Neural cell (in vitro differentiated cells): Measurements from ENCODE around the gene ZNF529.

Experiments
- EP300 ChIP-seq: fragments of 450-650 bp; conservative IDR thresholded peaks from 2 replicates; pipeline ENCODE4 v1.6.1; 2014; ENCODE audit warnings: antibody characterized with exemption, mild to moderate bottlenecking, moderate library complexity; ENCODE audit not compliant: poor library complexity, severe bottlenecking
- EZH2 ChIP-seq: fragments of 200-600, 300-800 bp; shearing (Covaris generic), sonication (generic); IDR thresholded peaks from 2 replicates; pipeline ENCODE4 v1.6.1; 2014; ENCODE audit warnings: antibody characterized with exemption, low read length, borderline replicate concordance, mild to moderate bottlenecking; ENCODE audit not compliant: insufficient read depth, poor library complexity, severe bottlenecking
- MXI1 ChIP-seq: fragments of 450-650 bp; conservative IDR thresholded peaks from 2 replicates; pipeline ENCODE4 v1.6.1; 2014; ENCODE audit warnings: antibody characterized with exemption, mild to moderate bottlenecking; ENCODE audit not compliant: poor library complexity, severe bottlenecking
- POLR2AphosphoS5 ChIP-seq: IDR thresholded peaks from 2 replicates; pipeline ENCODE4 v1.6.1; 2012
- RAD21 ChIP-seq: fragments of 450-650 bp; conservative IDR thresholded peaks from 2 replicates; pipeline ENCODE4 v1.6.1; 2014; ENCODE audit warnings: antibody characterized with exemption, mild to moderate bottlenecking, moderate library complexity
- SMC3 ChIP-seq: fragments of 450-650 bp; conservative IDR thresholded peaks from 2 replicates; pipeline ENCODE4 v1.6.1; 2014; ENCODE audit warnings: antibody characterized with exemption, mild to moderate bottlenecking, moderate library complexity; ENCODE audit not compliant: poor library complexity
- TAF1 ChIP-seq: IDR thresholded peaks from 2 replicates; pipeline ENCODE4 v1.6.1; 2012; ENCODE audit warnings: low read depth
- TF ChIP-seq, protein P1 (sequence below): IDR thresholded peaks from 2 replicates; pipeline ENCODE4 v1.6.1; 2012; ENCODE audit warnings: borderline replicate concordance
- TF ChIP-seq, protein P2 (sequence below): fragments of 450-650 bp; IDR thresholded peaks from 2 replicates; pipeline ENCODE4 v1.5.1; 2014; ENCODE audit warnings: antibody characterized with exemption, mild to moderate bottlenecking, moderate library complexity; ENCODE audit not compliant: poor library complexity, severe bottlenecking

DNA sequence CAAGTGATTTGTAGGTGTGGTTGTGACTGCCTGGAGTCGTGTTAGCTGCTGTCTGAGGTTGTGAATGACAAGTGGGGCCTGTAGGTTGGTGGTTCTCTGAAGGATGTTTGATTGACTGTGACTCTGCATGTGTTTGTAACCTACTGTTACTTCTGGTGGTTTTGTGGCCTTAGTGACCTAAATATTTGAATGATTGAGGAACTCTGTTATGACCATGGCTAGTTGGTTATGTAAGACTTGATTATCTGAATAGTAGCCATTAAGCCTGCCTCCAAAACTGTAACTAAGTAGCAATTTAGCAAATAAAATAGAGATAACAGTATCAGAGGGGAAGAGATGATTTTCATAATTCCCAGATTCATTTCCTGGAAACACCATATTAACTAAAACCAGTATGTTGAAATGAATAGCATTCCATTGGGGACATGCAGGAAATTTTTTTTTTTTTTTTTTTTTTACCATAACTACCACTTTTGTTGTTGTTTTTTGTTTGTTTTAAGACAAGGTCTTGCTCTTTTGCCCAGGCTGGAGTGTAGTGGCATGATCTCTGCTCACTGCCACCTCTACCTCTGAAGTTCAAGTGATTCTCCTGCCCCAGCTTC lies 32.9 kb upstream of the ZNF529 start:
- TF ChIP-seq POLR2AphosphoS5: no peak
- no peak for TF ChIP-seq RAD21
- TF ChIP-seq, protein P1, sequence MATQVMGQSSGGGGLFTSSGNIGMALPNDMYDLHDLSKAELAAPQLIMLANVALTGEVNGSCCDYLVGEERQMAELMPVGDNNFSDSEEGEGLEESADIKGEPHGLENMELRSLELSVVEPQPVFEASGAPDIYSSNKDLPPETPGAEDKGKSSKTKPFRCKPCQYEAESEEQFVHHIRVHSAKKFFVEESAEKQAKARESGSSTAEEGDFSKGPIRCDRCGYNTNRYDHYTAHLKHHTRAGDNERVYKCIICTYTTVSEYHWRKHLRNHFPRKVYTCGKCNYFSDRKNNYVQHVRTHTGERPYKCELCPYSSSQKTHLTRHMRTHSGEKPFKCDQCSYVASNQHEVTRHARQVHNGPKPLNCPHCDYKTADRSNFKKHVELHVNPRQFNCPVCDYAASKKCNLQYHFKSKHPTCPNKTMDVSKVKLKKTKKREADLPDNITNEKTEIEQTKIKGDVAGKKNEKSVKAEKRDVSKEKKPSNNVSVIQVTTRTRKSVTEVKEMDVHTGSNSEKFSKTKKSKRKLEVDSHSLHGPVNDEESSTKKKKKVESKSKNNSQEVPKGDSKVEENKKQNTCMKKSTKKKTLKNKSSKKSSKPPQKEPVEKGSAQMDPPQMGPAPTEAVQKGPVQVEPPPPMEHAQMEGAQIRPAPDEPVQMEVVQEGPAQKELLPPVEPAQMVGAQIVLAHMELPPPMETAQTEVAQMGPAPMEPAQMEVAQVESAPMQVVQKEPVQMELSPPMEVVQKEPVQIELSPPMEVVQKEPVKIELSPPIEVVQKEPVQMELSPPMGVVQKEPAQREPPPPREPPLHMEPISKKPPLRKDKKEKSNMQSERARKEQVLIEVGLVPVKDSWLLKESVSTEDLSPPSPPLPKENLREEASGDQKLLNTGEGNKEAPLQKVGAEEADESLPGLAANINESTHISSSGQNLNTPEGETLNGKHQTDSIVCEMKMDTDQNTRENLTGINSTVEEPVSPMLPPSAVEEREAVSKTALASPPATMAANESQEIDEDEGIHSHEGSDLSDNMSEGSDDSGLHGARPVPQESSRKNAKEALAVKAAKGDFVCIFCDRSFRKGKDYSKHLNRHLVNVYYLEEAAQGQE: no peak
- TF ChIP-seq, protein P2, sequence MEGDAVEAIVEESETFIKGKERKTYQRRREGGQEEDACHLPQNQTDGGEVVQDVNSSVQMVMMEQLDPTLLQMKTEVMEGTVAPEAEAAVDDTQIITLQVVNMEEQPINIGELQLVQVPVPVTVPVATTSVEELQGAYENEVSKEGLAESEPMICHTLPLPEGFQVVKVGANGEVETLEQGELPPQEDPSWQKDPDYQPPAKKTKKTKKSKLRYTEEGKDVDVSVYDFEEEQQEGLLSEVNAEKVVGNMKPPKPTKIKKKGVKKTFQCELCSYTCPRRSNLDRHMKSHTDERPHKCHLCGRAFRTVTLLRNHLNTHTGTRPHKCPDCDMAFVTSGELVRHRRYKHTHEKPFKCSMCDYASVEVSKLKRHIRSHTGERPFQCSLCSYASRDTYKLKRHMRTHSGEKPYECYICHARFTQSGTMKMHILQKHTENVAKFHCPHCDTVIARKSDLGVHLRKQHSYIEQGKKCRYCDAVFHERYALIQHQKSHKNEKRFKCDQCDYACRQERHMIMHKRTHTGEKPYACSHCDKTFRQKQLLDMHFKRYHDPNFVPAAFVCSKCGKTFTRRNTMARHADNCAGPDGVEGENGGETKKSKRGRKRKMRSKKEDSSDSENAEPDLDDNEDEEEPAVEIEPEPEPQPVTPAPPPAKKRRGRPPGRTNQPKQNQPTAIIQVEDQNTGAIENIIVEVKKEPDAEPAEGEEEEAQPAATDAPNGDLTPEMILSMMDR: no peak
- no peak for TF ChIP-seq EZH2
- TF ChIP-seq SMC3: no peak
- no peak for TF ChIP-seq TAF1
- no peak for TF ChIP-seq MXI1
- TF ChIP-seq EP300: no peak
